ENCODE measurements around the gene SPATA16. TPM values are rescaled to one million over a fixed set of nuclear protein-coding genes. Genes with fewer than 3 reads are reported as not detected.
"Not testable (repeated sequence)": the region's sequence is repeated elsewhere in the genome, so short reads cannot be mapped to it uniquely, and the experiment has no call there.

Gene SPATA16
- not detected in 2 replicates for total RNA-seq

- DNase-seq (ENCODE audit: low read depth in 2 of 2): no peak
Observed at GRCh38 chr3:173140986-173141385, at the start of gene SPATA16. SPATA16 (minus strand) TSS chr3:173141235; CDS start chr3:173117731, 23,504 bp downstream.

GRCh38 chr3:173183022-173183421, 42.0 kb upstream of the SPATA16 start:
- not testable (repeated sequence) for DNase-seq (ENCODE audit: low read depth in 2 of 2)

GRCh38 chr3:173173652-173174051, 32.6 kb upstream of the SPATA16 start:
- DNase-seq (ENCODE audit: low read depth in 2 of 2): no peak

GRCh38 chr3:173159139-173159538, 18.1 kb upstream of the SPATA16 start:
- not testable (repeated sequence) for DNase-seq (ENCODE audit: low read depth in 2 of 2)

- DNase-seq (ENCODE audit: low read depth in 2 of 2): not testable (repeated sequence)
Observed at GRCh38 chr3:173156533-173156932, 15.5 kb upstream of the SPATA16 start.

GRCh38 chr3:173153631-173154030, 12.6 kb upstream of the SPATA16 start:
- no peak for DNase-seq (ENCODE audit: low read depth in 2 of 2)

GRCh38 chr3:173139420-173139819, 1.6 kb downstream of the SPATA16 start:
- DNase-seq (ENCODE audit: low read depth in 2 of 2): no peak

- no peak for DNase-seq (ENCODE audit: low read depth in 2 of 2)
Observed at GRCh38 chr3:173138026-173138425, 3.0 kb downstream of the SPATA16 start.

- DNase-seq (ENCODE audit: low read depth in 2 of 2): peak in 1 of 2 donors; percentile 6
Observed at GRCh38 chr3:173135059-173135458, 6.0 kb downstream of the SPATA16 start.

GRCh38 chr3:173128633-173129032, 12.4 kb downstream of the SPATA16 start:
- DNase-seq (ENCODE audit: low read depth in 2 of 2): no peak

- DNase-seq (ENCODE audit: low read depth in 2 of 2): no peak
Observed at GRCh38 chr3:173111321-173111720, 29.7 kb downstream of the SPATA16 start.

GRCh38 chr3:173109143-173109542, 31.9 kb downstream of the SPATA16 start:
- DNase-seq (ENCODE audit: low read depth in 2 of 2): no peak

GRCh38 chr3:173103469-173103868, 37.6 kb downstream of the SPATA16 start:
- DNase-seq (ENCODE audit: low read depth in 2 of 2): no peak

- no peak for DNase-seq (ENCODE audit: low read depth in 2 of 2)
Observed at GRCh38 chr3:173098959-173099358, 42.1 kb downstream of the SPATA16 start.

GRCh38 chr3:173096994-173097785, 43.8 kb downstream of the SPATA16 start:
- no peak for DNase-seq (ENCODE audit: low read depth in 2 of 2)

- DNase-seq (ENCODE audit: low read depth in 2 of 2): no peak
Observed at GRCh38 chr3:173096140-173096539, 44.9 kb downstream of the SPATA16 start.

- no peak for DNase-seq (ENCODE audit: low read depth in 2 of 2)
Observed at GRCh38 chr3:173092038-173092437, 49.0 kb downstream of the SPATA16 start.

GRCh38 chr3:173090492-173090891, 50.5 kb downstream of the SPATA16 start:
- DNase-seq (ENCODE audit: low read depth in 2 of 2): no peak

- DNase-seq (ENCODE audit: low read depth in 2 of 2): no peak
Observed at GRCh38 chr3:173089283-173089682, 51.8 kb downstream of the SPATA16 start.

GRCh38 chr3:173078525-173078924, 62.5 kb downstream of the SPATA16 start:
- DNase-seq (ENCODE audit: low read depth in 2 of 2): no peak

- DNase-seq (ENCODE audit: low read depth in 2 of 2): peak in 1 of 2 donors; percentile 14
Observed at GRCh38 chr3:173066044-173067004, 74.7 kb downstream of the SPATA16 start.

- no peak for DNase-seq (ENCODE audit: low read depth in 2 of 2)
Observed at GRCh38 chr3:173065543-173065981, 75.5 kb downstream of the SPATA16 start.
